ENCODE measurements around the gene TASOR2.
A peak's percentile ranks its signal among the peaks of the same experiment; 100 is the strongest.

TASOR2 gene

DNA sequence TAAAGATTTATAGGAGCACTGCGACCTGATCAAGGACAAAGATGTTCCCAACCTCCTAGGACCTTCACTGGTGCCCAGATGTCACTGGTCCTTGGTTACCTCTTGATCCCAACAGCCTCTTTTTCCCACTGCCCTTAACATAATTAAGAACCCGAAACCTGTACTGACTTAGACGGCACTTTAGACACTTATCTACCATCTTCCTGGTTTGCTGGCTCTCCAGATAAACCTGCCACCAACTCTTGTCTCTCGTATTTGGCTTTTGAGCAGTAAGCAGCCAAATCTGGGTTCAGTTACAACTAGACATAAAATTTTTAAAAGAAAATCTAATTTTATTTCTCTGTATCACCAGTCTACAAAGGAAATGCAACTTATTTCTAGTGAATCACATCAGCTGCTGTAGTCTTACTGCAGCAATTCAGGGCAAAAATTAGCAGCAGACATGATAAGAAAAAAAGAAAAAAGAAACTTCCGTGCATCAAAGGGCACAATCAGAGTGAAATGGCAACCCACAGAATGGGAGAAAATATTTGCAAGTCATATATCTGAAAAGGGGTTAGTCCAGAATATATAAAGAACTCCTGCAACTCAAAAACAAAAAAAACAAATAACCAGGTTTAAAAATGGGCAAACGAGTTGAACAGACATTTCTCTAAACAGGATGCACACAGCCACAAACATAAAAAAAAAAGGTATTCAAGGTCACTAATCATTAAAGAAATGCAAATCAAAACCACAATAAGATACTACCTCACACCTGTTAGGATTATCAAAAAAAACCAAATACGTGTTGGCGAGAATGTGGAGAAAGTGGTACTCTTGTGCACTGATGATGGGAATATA is 27.7 kb upstream of the TASOR2 start:
- no peak overlapping the region for H3K4me3 ChIP-seq (ENCODE audit: low read length)
- TF ChIP-seq, protein P1, sequence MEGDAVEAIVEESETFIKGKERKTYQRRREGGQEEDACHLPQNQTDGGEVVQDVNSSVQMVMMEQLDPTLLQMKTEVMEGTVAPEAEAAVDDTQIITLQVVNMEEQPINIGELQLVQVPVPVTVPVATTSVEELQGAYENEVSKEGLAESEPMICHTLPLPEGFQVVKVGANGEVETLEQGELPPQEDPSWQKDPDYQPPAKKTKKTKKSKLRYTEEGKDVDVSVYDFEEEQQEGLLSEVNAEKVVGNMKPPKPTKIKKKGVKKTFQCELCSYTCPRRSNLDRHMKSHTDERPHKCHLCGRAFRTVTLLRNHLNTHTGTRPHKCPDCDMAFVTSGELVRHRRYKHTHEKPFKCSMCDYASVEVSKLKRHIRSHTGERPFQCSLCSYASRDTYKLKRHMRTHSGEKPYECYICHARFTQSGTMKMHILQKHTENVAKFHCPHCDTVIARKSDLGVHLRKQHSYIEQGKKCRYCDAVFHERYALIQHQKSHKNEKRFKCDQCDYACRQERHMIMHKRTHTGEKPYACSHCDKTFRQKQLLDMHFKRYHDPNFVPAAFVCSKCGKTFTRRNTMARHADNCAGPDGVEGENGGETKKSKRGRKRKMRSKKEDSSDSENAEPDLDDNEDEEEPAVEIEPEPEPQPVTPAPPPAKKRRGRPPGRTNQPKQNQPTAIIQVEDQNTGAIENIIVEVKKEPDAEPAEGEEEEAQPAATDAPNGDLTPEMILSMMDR (conservative IDR thresholded peaks at IDR 0.05; ENCODE audit: low read length), result no peak
- no peak for DNase-seq (ENCODE audit: low read depth)

DNA sequence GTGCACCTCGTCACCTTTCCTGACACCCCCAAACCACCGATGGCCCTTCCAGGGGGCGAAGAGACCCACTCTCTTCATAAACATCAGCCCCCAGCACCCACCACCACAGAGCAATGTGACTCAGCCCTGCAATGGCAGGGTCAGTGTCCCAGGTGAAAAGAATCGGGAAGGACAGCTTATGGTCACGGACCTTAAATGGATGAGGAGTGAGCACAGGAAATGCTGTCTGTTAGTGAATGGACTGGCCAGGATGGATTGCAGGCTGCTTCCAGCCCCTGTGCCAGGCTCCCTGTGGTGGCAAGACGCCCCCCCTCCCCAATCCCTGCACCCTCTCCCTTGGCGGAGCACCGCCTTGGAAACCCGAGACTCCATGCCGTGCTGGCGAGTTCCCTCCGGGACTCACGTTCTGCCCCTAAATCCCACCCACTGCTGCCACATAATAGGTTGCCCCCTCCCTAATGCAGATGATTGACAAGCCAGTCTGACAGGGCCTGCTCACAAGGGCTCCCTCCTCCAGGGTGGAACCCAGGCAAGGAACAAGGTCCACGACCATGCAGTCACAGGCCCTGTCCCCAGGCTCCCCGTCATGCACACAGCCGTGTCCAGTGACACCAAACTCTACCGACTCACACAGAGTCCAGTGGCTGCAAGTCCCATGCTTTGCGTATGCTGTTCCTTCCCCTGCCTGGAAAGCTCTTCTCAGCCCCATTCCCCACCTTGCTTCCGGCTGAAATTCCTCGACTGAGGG is 25.6 kb upstream of the TASOR2 start:
- no peak overlapping the region for H3K4me3 ChIP-seq (ENCODE audit: low read length)
- no peak for DNase-seq (ENCODE audit: low read depth)
- TF ChIP-seq, protein P1 (conservative IDR thresholded peaks at IDR 0.05; ENCODE audit: low read length), result no peak

DNA sequence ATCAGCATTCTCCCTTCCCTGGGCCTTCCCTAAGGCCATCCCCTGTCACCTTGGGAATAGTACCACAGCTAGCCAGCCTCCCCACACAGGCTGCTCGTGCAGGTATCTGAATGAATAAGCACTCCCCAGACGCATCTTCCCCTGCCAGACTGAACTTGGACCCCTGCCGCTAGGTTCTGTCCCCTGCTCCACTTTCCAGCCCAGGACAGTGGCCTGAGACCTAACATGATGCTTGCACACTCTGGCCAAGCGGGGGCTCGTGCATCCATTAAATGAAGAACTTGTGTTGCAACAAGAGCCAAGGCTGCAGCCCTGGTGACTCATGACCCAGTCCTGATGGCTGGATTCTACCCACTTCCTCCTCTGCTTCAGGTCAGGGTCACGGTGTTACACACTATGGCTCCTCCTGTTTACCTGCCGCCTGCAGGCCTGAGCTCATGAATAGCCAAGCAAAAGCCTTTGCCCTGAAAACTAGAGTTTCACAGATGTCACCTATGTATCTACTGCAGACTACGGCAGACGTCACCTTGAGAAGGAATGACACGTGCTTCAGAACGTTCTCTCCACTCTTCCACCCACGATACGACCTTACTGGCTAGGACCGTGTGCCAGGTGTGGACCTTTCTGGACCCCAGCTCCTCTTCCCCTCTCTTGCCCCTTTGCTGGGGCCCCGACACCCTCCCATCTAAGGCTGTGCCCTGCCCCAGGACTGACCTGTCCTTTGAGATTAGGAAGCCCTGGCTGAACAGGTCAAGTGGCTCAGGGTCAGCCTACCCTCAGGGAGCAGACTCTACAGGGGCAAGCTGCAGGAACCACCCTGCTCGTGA is 24.7 kb upstream of the TASOR2 start:
- no peak overlapping the region for H3K4me3 ChIP-seq (ENCODE audit: low read length)
- TF ChIP-seq, protein P1 (conservative IDR thresholded peaks at IDR 0.05; ENCODE audit: low read length), result no peak
- peak; percentile 73 for DNase-seq (ENCODE audit: low read depth)

DNA sequence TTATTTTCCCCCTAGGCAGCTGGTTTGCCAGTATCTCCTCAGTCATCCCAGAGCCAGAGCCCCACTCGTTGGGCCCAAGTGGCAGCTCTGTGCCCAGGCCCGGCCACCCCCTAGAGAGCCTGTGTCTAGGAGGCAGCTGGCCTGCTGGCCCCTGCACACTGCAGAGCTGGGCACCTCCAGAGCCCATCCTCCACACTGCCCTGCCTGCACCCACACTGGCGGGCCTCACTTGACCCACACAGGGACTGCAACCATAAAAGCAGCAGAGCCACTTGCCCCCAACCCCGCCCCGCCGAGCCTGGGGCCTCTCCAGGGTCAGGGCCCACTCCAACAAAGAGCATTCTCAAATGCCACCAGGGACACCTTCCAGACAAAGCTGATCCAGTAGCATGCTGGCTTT is 23.6 kb upstream of the TASOR2 start:
- TF ChIP-seq, protein P1 (conservative IDR thresholded peaks at IDR 0.05; ENCODE audit: low read length), result no peak
- DNase-seq (ENCODE audit: low read depth), result no peak
- H3K4me3 ChIP-seq (ENCODE audit: low read length), result no peak overlapping the region

DNA sequence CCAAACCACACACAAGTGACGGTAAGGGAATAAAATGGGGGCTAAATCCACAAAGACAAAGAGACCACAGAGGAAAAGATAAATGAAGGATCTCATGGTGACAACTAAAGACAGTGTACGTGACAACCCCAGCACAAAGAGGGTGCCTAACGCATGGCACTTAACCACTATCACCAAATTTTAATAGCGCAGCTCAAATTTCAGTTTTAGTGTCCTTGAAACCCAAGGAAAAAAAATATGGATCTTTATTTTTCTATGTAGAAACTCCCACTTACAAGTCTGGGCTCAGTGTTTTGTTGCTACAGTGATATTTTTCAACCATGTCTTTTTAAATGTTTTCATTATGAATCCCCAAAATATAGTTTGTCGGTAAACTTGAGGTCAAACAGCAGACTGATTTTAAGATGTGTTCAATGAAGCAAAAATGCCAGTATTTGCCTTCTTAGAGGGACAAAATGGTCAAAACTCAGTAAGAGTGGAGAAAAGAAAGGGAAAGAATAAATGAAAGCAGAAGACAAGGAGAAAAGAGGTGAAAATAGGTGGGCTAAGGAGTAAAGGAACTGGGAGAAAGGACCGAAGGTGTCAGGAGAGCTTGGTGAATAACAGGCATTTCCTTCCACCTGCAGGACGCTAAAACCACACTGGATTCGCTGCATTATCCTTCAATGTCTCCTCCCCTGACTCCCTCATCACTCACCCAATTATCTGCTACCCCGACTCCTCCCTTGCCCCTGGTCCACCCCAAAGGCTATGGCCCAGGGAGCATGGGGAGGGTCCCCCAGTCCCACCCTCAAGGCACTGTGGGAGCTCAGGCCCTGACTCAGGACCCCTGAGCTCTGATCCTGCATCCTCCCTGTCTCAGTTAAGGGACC is 21.7 kb upstream of the TASOR2 start:
- DNase-seq (ENCODE audit: low read depth), result no peak
- TF ChIP-seq, protein P1 (conservative IDR thresholded peaks at IDR 0.05; ENCODE audit: low read length), result no peak
- no peak overlapping the region for H3K4me3 ChIP-seq (ENCODE audit: low read length)

DNA sequence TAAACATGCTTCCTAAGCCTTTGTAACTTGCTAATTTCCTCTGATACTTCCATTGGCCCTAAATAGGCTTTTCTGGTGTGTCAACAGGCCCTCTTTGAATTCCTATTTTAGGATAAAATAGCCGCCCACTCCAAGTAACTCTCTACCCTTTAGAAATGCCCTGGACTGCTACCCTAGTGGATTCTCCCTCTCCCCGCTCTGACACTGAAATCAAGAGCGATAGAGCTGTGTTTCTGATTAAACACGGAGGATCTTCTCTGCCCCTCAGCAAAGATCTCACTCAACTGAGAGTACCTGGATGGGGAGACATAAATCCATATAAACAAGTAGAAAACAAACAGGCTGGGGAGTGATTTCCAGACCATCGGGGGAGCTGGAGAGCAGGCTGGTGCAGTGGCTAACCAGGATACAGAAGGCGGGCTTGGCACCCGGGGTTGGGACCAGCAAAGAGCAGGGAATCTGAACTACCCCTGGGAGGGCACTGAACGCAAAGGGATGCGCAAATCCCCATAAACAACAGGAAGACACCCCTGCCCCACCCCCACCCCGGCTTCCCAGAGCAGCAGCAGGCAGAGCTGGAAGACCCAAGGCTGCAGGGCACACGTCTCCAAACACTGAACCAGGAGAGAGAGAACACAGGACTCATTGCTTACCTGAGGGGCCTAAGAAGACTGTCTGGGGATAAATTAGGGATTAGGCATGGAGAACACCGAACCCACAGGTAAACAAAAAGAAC is 20.8 kb upstream of the TASOR2 start:
- TF ChIP-seq, protein P1 (conservative IDR thresholded peaks at IDR 0.05; ENCODE audit: low read length), result no peak
- no peak overlapping the region for H3K4me3 ChIP-seq (ENCODE audit: low read length)
- DNase-seq (ENCODE audit: low read depth), result no peak

Data from AG10803 (cell line).